Naive B cell (primary cell): Measurements from ENCODE around the gene KLF5. TPM values are rescaled to one million over a fixed set of nuclear protein-coding genes. Genes with fewer than 3 reads are reported as not detected.
A peak's percentile ranks its signal among the peaks of the same experiment; 100 is the strongest.
"Not testable (repeated sequence)": the region's sequence is repeated elsewhere in the genome, so short reads cannot be mapped to it uniquely, and the experiment has no call there.

Source experiments
- ATAC-seq, 2 donors: fragments of 150-1000 bp; cut with Tn5 transposase; 2 replicates each; pipeline ENCODE4 v1.10.0; 2021; ENCODE audit warnings: low read depth in 2 of 2, mild to moderate bottlenecking in 2 of 2, moderate library complexity in 2 of 2
- DNase-seq: peaks from one replicate; pipeline ENCODE4 v3.0.0; 2022
- H3K27ac Mint-ChIP-seq, 6 donors: one replicate each; pipeline ENCODE4 v1.8.0; 2020 to 2022; ENCODE audit warnings: mild to moderate bottlenecking in 6 of 6, mixed read lengths in 6 of 6, moderate library complexity in 5 of 6, inconsistent platforms in 2 of 6
- H3K27me3 Mint-ChIP-seq, 3 donors: one replicate each; pipeline ENCODE4 v1.8.0; 2021 to 2022; ENCODE audit warnings: mixed read lengths in 3 of 3, mild to moderate bottlenecking in 1 of 3
- H3K36me3 Mint-ChIP-seq, 2 donors: one replicate each; pipeline ENCODE4 v1.8.0; 2020 to 2022; ENCODE audit warnings: mixed read lengths in 2 of 2, inconsistent platforms in 1 of 2, mild to moderate bottlenecking in 1 of 2
- H3K4me1 Mint-ChIP-seq, 3 donors: one replicate each; pipeline ENCODE4 v1.8.0; 2020 to 2022; ENCODE audit warnings: mixed read lengths in 3 of 3, inconsistent platforms in 1 of 3, mild to moderate bottlenecking in 1 of 3, moderate library complexity in 1 of 3
- H3K4me3 Mint-ChIP-seq, 8 donors: one replicate each; pipeline ENCODE4 v1.8.0; 2020 to 2022; ENCODE audit warnings: mild to moderate bottlenecking in 8 of 8, mixed read lengths in 8 of 8, moderate library complexity in 8 of 8, inconsistent platforms in 2 of 8
- H3K9me3 Mint-ChIP-seq, 7 donors: one replicate each; pipeline ENCODE4 v1.8.0; 2020 to 2022; ENCODE audit warnings: mixed read lengths in 7 of 7, mild to moderate bottlenecking in 5 of 7, inconsistent platforms in 2 of 7, moderate library complexity in 1 of 7
- polyA plus RNA-seq, 6 donors: library from polyadenylated mRNA; unstranded; fragments of 300-500 nt; fragmentation: Illumina TruSeq; gene quantifications; one replicate each; pipeline ENCODE4 v1.2.3, GENCODE V29; 2021; ENCODE audit warnings: low read depth in 6 of 6

The KLF5 gene
- polyA plus RNA-seq, 6 donors from 2014 or later, result 0.51 to 2.7 (median 1.1) TPM

DNA sequence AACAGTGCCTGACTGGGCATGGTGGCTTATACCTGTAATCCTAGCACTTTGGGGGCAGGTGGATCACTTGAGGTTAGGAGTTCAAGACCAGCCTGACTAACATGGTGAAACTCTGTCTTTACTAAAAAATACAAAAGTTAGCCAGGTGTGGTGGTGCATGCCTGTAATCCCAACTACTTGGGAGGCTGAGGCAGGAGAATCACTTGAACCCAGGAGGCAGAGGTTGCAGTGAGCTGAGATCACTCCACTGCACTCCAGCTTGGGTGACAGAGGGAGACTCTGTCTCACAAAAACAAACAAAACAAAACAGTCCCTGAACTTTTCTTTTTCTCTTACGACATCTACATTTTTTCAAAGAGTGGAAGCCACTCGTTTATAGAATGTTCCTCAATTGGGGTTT lies 10.2 kb upstream of the KLF5 start:
- peaks cover 0 to 14% (median 9%) of the 10 kb centered on the region in 3 donors for H3K27me3 Mint-ChIP-seq
- not testable (repeated sequence) for H3K36me3 Mint-ChIP-seq, H3K9me3 Mint-ChIP-seq, DNase-seq, H3K27ac Mint-ChIP-seq, ATAC-seq, H3K4me3 Mint-ChIP-seq, H3K4me1 Mint-ChIP-seq

GRCh38 chr13:73054712-73055111 lies 4.1 kb upstream of the KLF5 start:
- DNase-seq (no peak), ATAC-seq (no peak)
- Mint-ChIP-seq H3K4me1 (peaks cover 7 to 12% (median 9%) of the 10 kb centered on the region in 3 donors), H3K36me3 (no peaks in the 10 kb centered on the region), H3K9me3 (peaks cover 0 to 4% (median 0%) of the 10 kb centered on the region in 7 donors), H3K27ac (no peak overlapping the region), H3K27me3 (peaks cover 19 to 51% (median 38%) of the 10 kb centered on the region in 3 donors), H3K4me3 (no peak overlapping the region)

DNA sequence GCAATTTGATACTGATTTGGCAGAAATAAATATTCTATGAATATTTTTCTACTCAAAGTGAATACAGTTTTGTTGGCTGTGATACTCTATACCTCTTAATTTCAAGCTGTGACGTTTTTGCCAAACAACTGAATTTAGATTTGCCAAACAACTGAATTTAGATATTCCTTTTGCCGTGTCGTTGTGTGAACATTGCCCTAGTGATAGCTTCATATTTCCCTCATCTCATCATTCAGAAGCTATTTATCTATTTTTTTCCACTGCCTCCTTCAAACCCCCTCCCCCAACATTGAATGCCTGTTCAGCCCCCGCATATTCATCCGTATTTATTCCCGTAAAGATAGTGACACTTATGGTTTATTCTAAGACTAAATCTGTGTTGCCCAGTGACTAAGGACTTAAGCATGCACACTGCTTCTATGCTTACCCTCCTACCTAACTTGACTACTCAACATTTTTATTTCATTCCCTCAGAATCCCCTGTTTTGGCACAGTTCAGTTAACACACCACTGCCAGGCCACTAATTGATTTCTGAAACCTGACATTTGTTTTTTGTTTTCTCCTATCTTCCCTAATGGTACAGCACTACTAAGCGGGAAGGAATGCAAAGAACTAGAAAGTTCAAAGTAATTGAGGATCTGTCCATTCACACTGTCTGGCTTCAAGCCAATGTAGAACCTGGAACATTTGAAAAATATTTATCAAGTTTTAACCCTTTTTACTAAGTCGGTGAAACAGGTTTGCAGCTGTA lies 2.8 kb upstream of the KLF5 start:
- Mint-ChIP-seq H3K36me3 (no peaks in the 10 kb centered on the region), H3K27ac (peak overlapping the region in 1 of 6 donors; percentile 15), H3K4me1 (peaks cover 12 to 21% (median 21%) of the 10 kb centered on the region in 3 donors), H3K9me3 (no peaks in the 10 kb centered on the region), H3K4me3 (no peak overlapping the region), H3K27me3 (peaks cover 29 to 59% (median 46%) of the 10 kb centered on the region in 3 donors)
- DNase-seq (no peak), ATAC-seq (no peak)

DNA sequence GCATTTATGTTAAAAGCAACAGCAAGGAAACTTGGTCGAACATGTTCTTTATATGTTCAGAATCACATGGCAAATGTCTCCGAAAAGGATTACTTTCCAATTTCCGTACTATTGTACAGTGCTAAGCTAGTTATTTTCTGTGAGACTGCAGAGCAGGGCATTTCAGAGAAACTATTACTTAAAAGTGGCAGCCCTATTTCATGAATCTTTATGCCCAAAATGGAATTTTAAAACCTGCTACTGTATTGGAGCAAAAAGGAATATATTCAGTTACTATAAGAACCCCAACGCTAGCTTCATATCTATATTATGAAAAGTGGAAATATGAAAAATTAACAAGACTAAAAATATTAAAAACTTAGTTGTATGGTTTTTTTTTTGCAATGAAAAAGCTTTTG lies 2.2 kb upstream of the KLF5 start:
- no peak overlapping the region for H3K27ac Mint-ChIP-seq
- H3K27me3 Mint-ChIP-seq, result peaks cover 29 to 60% (median 46%) of the 10 kb centered on the region in 3 donors
- ATAC-seq (no peak), DNase-seq (no peak)
- no peaks in the 10 kb centered on the region for H3K9me3 Mint-ChIP-seq
- H3K4me1 Mint-ChIP-seq, result peaks cover 12 to 21% (median 21%) of the 10 kb centered on the region in 3 donors
- no peak overlapping the region for H3K4me3 Mint-ChIP-seq
- H3K36me3 Mint-ChIP-seq, result no peaks in the 10 kb centered on the region

DNA sequence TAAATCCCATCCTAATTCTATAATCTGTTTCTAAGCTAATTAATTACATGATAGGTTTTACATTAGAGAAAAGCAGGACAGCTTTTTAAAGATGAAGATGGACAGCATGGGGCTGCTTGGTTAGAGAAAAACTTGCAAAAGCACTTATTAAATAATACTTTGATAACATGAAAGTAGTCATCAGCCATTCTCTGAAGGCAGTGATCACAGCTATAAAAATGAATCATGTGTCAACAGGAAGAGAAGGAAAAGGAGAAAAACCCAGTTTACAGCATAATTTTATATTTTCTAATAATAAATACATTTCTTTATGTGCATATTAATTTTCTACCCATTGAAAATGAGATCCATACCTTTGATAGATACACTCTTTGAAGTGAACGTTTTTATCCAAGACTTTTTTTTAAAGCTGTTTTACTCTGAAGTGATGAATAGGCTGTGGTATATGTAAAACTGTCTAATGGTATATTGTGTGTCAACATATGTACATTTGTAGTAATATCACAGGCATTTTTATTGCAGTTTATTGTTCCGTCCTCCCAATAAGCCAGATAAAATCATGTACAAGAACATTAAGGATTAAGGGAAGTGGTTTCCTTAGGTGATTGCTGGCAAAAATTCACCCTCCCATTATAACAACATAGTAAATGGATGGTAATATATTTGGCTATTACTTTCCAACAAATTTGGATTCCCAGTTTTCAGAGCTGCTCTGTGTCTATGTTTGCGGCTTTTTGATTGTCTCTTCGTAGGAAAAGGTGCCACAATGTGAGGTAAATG lies 1.3 kb upstream of the KLF5 start:
- peak overlapping the region in 4 of 8 donors; percentile 13 to 89 (median 82) for H3K4me3 Mint-ChIP-seq
- no peak for ATAC-seq

GRCh38 chr13:73058064-73058313 lies 816 bp upstream of the KLF5 start:
- Mint-ChIP-seq H3K27ac (peak overlapping the region in 1 of 6 donors; percentile 96), H3K4me3 (peak overlapping the region in 7 of 8 donors; percentile 78 to 96 (median 91)), H3K36me3 (peaks cover 0 to 7% of the 10 kb centered on the region in 2 donors), H3K9me3 (no peaks in the 10 kb centered on the region), H3K27me3 (peaks cover 29 to 65% (median 53%) of the 10 kb centered on the region in 3 donors), H3K4me1 (peaks cover 12 to 21% (median 21%) of the 10 kb centered on the region in 3 donors)
- no peak for DNase-seq
- no peak for ATAC-seq

More for the DNA sequence above, 1.3 kb upstream of the KLF5 start:
- Mint-ChIP-seq H3K27me3 (peaks cover 29 to 67% (median 53%) of the 10 kb centered on the region in 3 donors), H3K4me1 (peaks cover 12 to 21% (median 21%) of the 10 kb centered on the region in 3 donors), H3K36me3 (peaks cover 0 to 4% of the 10 kb centered on the region in 2 donors), H3K27ac (no peak overlapping the region), H3K9me3 (no peaks in the 10 kb centered on the region)
- no peak for DNase-seq

GRCh38 chr13:73058432-73058735 lies 421 bp upstream of the KLF5 start:
- Mint-ChIP-seq H3K27ac (peak overlapping the region; percentile 35 to 99 (median 84)), H3K9me3 (no peaks in the 10 kb centered on the region), H3K4me3 (peak overlapping the region; percentile 78 to 97 (median 92)), H3K4me1 (peaks cover 12 to 21% (median 21%) of the 10 kb centered on the region in 3 donors), H3K36me3 (peaks cover 0 to 7% of the 10 kb centered on the region in 2 donors), H3K27me3 (peaks cover 29 to 65% (median 49%) of the 10 kb centered on the region in 3 donors)
- DNase-seq (no peak), ATAC-seq (peak; percentile 9 to 13)

DNA sequence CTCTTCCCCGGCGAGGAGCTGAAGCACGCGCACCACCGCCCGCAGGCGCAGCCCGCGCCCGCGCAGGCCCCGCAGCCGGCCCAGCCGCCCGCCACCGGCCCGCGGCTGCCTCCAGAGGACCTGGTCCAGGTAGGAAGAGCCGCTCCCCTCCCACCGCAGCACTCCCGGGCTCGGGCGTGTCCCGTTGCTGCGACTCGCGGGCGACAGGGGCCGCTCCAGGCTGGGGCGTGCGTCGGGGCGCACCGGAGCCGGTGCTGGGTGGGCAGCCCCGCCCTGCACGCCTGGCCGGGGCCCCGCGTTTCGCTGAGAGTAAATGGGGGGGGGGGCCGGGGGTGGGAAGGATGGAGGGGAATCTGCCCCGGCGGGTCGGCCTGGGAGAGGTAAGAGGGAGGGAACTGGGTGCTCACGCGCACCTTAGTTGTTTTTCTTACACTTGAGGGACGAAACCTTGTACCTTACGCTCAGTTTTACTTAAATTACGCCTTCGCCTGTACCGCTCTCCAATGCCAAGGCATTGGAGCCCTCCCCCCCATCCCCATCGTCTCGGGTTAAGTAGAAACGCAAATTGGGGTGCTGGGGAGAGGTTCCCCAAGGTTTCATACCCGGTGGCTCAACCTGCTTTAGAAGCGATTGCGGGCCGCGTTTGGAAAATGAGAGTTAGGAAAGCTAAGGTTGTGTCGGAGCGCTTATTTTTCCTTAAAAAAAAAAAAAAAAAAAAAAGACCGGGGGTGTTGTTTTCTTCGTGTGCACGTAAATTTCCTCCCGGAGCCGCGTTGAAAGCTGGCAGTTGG lies 850 bp downstream of the KLF5 start:
- Mint-ChIP-seq H3K9me3 (no peaks in the 10 kb centered on the region), H3K4me1 (peaks cover 12 to 21% (median 21%) of the 10 kb centered on the region in 3 donors), H3K27me3 (peaks cover 29 to 61% (median 45%) of the 10 kb centered on the region in 3 donors), H3K4me3 (peak overlapping the region; percentile 73 to 93 (median 84)), H3K36me3 (peaks cover 0 to 7% of the 10 kb centered on the region in 2 donors), H3K27ac (peak overlapping the region in 1 of 6 donors; percentile 15)
- peak; percentile 17 to 22 for ATAC-seq
- DNase-seq, result peak; percentile 33

DNA sequence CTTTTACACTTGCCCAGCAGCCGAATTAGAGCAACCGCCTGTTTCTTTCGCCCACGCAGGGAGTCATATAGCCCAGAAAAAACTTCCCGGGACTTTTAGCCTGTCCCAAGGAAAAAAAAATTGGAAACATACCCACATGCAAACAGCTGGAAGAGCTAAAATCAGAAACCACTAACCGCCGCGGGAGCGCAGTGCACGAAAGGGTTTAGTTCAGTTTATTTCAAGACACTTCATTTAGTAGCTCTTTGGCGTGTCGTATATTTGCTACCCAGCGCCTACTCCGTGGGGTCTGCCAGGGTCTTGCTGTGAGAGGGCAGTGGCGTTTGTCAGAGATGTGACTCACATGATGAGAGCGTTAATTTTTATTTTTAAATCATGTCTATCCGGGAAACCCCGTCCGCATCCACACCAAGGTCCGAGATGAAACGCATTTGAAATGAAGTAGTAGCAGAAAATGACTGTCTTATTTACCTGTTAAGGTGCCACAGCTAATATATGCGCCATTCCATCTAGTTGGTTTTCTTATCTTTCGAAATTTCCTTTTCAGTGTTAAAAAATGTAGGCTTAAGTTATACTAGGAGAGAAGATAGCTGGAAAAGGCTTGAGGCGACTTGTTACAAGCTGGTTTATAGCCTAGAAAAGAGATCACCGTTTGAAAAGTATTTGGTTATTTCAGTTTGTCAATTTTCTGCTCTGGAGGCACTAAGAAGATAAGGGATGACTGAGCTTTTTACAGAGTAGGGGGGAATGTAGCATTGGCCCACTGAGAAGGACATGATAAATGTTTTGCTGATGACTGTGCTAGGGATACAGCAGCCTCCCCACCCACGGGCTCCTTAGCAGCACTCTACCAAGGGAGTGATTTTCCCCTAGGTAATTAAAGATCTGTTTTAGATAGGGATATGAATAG lies 1.7 kb downstream of the KLF5 start:
- Mint-ChIP-seq H3K27me3 (peaks cover 28 to 52% (median 42%) of the 10 kb centered on the region in 3 donors), H3K9me3 (no peaks in the 10 kb centered on the region), H3K36me3 (peaks cover 0 to 7% of the 10 kb centered on the region in 2 donors), H3K27ac (peak overlapping the region in 1 of 6 donors; percentile 29), H3K4me1 (peaks cover 12 to 21% (median 21%) of the 10 kb centered on the region in 3 donors), H3K4me3 (peak overlapping the region; percentile 73 to 93 (median 84))
- ATAC-seq, result no peak
- DNase-seq, result no peak

- peaks cover 0 to 7% of the 10 kb centered on the region in 2 donors for H3K36me3 Mint-ChIP-seq
- peaks cover 19 to 43% (median 36%) of the 10 kb centered on the region in 3 donors for H3K27me3 Mint-ChIP-seq
- DNase-seq (no peak), ATAC-seq (no peak)
- H3K9me3 Mint-ChIP-seq, result no peaks in the 10 kb centered on the region
- H3K27ac Mint-ChIP-seq, result no peak overlapping the region
- peak overlapping the region in 1 of 8 donors; percentile 65 for H3K4me3 Mint-ChIP-seq
- peaks cover 12 to 21% (median 21%) of the 10 kb centered on the region in 3 donors for H3K4me1 Mint-ChIP-seq
Measured at GRCh38 chr13:73061473-73061872, 2.7 kb downstream of the KLF5 start.

DNA sequence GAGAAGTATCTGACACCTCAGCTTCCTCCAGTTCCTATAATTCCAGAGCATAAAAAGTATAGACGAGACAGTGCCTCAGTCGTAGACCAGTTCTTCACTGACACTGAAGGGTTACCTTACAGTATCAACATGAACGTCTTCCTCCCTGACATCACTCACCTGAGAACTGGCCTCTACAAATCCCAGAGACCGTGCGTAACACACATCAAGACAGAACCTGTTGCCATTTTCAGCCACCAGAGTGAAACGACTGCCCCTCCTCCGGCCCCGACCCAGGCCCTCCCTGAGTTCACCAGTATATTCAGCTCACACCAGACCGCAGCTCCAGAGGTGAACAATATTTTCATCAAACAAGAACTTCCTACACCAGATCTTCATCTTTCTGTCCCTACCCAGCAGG lies 3.1 kb downstream of the KLF5 start:
- H3K36me3 Mint-ChIP-seq, result peaks cover 0 to 7% of the 10 kb centered on the region in 2 donors
- DNase-seq (no peak), ATAC-seq (no peak)
- peaks cover 12 to 21% (median 21%) of the 10 kb centered on the region in 3 donors for H3K4me1 Mint-ChIP-seq
- H3K27me3 Mint-ChIP-seq, result peaks cover 18 to 43% (median 36%) of the 10 kb centered on the region in 3 donors
- H3K4me3 Mint-ChIP-seq, result peak overlapping the region in 1 of 8 donors; percentile 65
- no peak overlapping the region for H3K27ac Mint-ChIP-seq
- no peaks in the 10 kb centered on the region for H3K9me3 Mint-ChIP-seq

DNA sequence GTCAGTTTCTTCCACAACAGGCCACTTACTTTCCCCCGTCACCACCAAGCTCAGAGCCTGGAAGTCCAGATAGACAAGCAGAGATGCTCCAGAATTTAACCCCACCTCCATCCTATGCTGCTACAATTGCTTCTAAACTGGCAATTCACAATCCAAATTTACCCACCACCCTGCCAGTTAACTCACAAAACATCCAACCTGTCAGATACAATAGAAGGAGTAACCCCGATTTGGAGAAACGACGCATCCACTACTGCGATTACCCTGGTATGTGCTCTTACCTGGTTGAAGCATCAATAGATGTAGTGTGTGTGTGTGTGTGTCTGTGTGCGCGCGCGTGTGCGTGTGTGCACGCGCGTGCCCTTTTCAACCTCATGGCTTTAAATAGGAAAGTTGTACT lies 3.7 kb downstream of the KLF5 start:
- Mint-ChIP-seq H3K9me3 (no peaks in the 10 kb centered on the region), H3K4me3 (peak overlapping the region in 2 of 8 donors; percentile 1 to 65), H3K27me3 (peaks cover 18 to 42% (median 35%) of the 10 kb centered on the region in 3 donors), H3K36me3 (peaks cover 0 to 7% of the 10 kb centered on the region in 2 donors), H3K27ac (peak overlapping the region in 2 of 6 donors; percentile 1 to 8), H3K4me1 (peaks cover 12 to 21% (median 21%) of the 10 kb centered on the region in 3 donors)
- no peak for DNase-seq
- ATAC-seq, result no peak
